HG03139 (cell line): ENCODE results near the gene CD79A.
A peak's percentile ranks its signal among the peaks of the same experiment; 100 is the strongest.

ENCODE experiments used
- ATAC-seq: cut with Tn5 transposase; IDR thresholded peaks from one replicate; pipeline ENCODE4 v1.9.1; 2021; ENCODE audit not compliant: unreplicated experiment

CD79A gene

GRCh38 chr19:41883463-41883820 is 6.4 kb downstream of the CD79A start:
- ATAC-seq, result no peak

- ATAC-seq, result peak; percentile 58
Observed at GRCh38 chr19:41883821-41884733, 7.0 kb downstream of the CD79A start.

GRCh38 chr19:41886761-41887710 is 10.0 kb downstream of the CD79A start:
- no peak for ATAC-seq

- ATAC-seq, result no peak
Observed at GRCh38 chr19:41887711-41888382, 10.8 kb downstream of the CD79A start.

GRCh38 chr19:41888926-41889325 is 11.8 kb downstream of the CD79A start:
- no peak for ATAC-seq

GRCh38 chr19:41889896-41890295 is 12.8 kb downstream of the CD79A start:
- ATAC-seq, result no peak

GRCh38 chr19:41890936-41891335 is 13.9 kb downstream of the CD79A start:
- no peak for ATAC-seq

- no peak for ATAC-seq
Observed at GRCh38 chr19:41892173-41892902, 15.3 kb downstream of the CD79A start.

GRCh38 chr19:41893899-41894298 is 16.8 kb downstream of the CD79A start:
- ATAC-seq, result no peak

- no peak for ATAC-seq
Observed at GRCh38 chr19:41894350-41894749, 17.3 kb downstream of the CD79A start.

GRCh38 chr19:41895745-41896580 is 18.9 kb downstream of the CD79A start:
- no peak for ATAC-seq

GRCh38 chr19:41896581-41896942 is 19.5 kb downstream of the CD79A start:
- no peak for ATAC-seq

- no peak for ATAC-seq
Observed at GRCh38 chr19:41897181-41897580, 20.1 kb downstream of the CD79A start.

- ATAC-seq, result no peak
Observed at GRCh38 chr19:41897820-41898219, 20.7 kb downstream of the CD79A start.

GRCh38 chr19:41898235-41898634 is 21.2 kb downstream of the CD79A start:
- ATAC-seq, result no peak

- no peak for ATAC-seq
Observed at GRCh38 chr19:41901707-41902360, 24.8 kb downstream of the CD79A start.

- ATAC-seq, result no peak
Observed at GRCh38 chr19:41902594-41902993, 25.5 kb downstream of the CD79A start.

GRCh38 chr19:41903193-41903953 is 26.3 kb downstream of the CD79A start:
- no peak for ATAC-seq
